K562 (cell line): Measurements from ENCODE around the gene WBP1. TPM values are rescaled to one million over a fixed set of nuclear protein-coding genes. Genes with fewer than 3 reads are reported as not detected.

Source experiments
- ATAC-seq: fragments of 200-7000 bp; cut with Tn5 transposase; 3 replicates; pipeline ENCODE4 v1.9.1; 2020; ENCODE audit warnings: moderate library complexity
- BruUV-seq: library from RNA; stranded (reverse); fragments of 400-500 nt; replicated peaks from 2 replicates; lab custom pipeline; 2021; lab: Mats Ljungman, UMichigan
- CTCF ChIA-PET: fragments of 300-600 bp; formaldehyde crosslinking; extraction: SDS; loops from one replicate; lab custom pipeline; 2021; ENCODE audit warnings: low intra/inter-chr PET ratio; lab: Yijun Ruan, JAX
- POLR2A ChIA-PET: fragments of 300-600, 350-650 bp; sonication (Branson Sonifier 250); formaldehyde crosslinking; extraction: SDS; loops from one replicate; lab custom pipeline; 2021; ENCODE audit warnings: antibody characterized with exemption, inconsistent platforms; lab: Yijun Ruan, JAX
- DNase-seq, 4 experiments: peaks; one replicate each; pipeline versions ENCODE4 v3.0.0 to v3.0.0-alpha.2; 2011 to 2018; ENCODE audit warnings: low spot score in 3 of 4, mixed read lengths in 3 of 4; ENCODE audit errors: extremely low read depth in 1 of 4
- FAIRE-seq: peaks from 2 replicates; lab custom pipeline; 2011; peaks lifted over from hg19 to GRCh38; lab: Jason Lieb, UNC
- H2AFZ ChIP-seq: 2 replicates; pipeline ENCODE4 v1.6.0; 2011; ENCODE audit warnings: low read depth, low read length, control low read depth, inconsistent platforms
- H3K27ac ChIP-seq: fragments of 200-600 bp; 3 replicates; pipeline ENCODE4 v1.8.0; 2011; ENCODE audit warnings: low read depth, mild to moderate bottlenecking, control low read depth, inconsistent platforms, low read length, moderate library complexity, mixed read lengths; ENCODE audit errors: extremely low read depth
- H3K27me3 ChIP-seq, 2 experiments: fragments of 300-600 bp in 1 of 2; 2 replicates in 1 of 2; 3 replicates in 1 of 2; pipeline versions ENCODE4 v1.6.0 to v1.8.0; 2011; ENCODE audit warnings: inconsistent platforms in 2 of 2, low read length in 2 of 2, mild to moderate bottlenecking in 1 of 2, mixed read lengths in 1 of 2, moderate library complexity in 1 of 2; ENCODE audit not compliant: control insufficient read depth in 2 of 2, insufficient read depth in 2 of 2
- H3K36me3 ChIP-seq: fragments of 300-600 bp; 3 replicates; pipeline ENCODE4 v1.8.0; 2011; ENCODE audit warnings: mild to moderate bottlenecking, low read length, inconsistent platforms; ENCODE audit not compliant: control insufficient read depth, insufficient read depth
- H3K4me1 ChIP-seq, 2 experiments: fragments of 200-600 bp in 1 of 2; replicated peaks in 1 of 2; 2 replicates in 1 of 2; 3 replicates in 1 of 2; pipeline versions ENCODE4 v1.5.1 to v1.8.0; 2011; ENCODE audit warnings: inconsistent platforms in 2 of 2, low read length in 2 of 2, mild to moderate bottlenecking in 1 of 2, mixed read lengths in 1 of 2, moderate library complexity in 1 of 2; ENCODE audit not compliant: control insufficient read depth in 2 of 2, insufficient read depth in 2 of 2
- H3K4me2 ChIP-seq: 2 replicates; pipeline ENCODE4 v1.6.1; 2011; ENCODE audit warnings: low read length, control low read depth, inconsistent platforms, mixed read lengths; ENCODE audit not compliant: insufficient read depth
- H3K4me3 ChIP-seq: fragments of 200-600 bp; sonication (generic), shearing (Covaris generic); 2 replicates; pipeline ENCODE4 v1.5.1; 2016; ENCODE audit warnings: control low read depth, inconsistent platforms
- H3K79me2 ChIP-seq: fragments of 200-600 bp; 3 replicates; pipeline ENCODE4 v1.8.0; 2011; ENCODE audit warnings: low read length, inconsistent platforms; ENCODE audit not compliant: control insufficient read depth, insufficient read depth
- H3K9ac ChIP-seq, 2 experiments: 2 replicates each; pipeline versions ENCODE4 v1.6.0 to v1.6.1; 2011; ENCODE audit warnings: low read depth in 2 of 2, low read length in 2 of 2, control low read depth in 1 of 2, inconsistent platforms in 1 of 2, mild to moderate bottlenecking in 1 of 2, mixed read lengths in 1 of 2; ENCODE audit not compliant: insufficient read depth in 1 of 2
- H3K9me1 ChIP-seq: one replicate; pipeline ENCODE4 v1.6.0; 2011; ENCODE audit warnings: inconsistent platforms, mild to moderate bottlenecking, low read length, moderate library complexity; ENCODE audit not compliant: control insufficient read depth, insufficient read depth
- H3K9me3 ChIP-seq: replicated peaks from 2 replicates; pipeline ENCODE4 v1.5.1; 2011; ENCODE audit warnings: low read depth, low read length, inconsistent platforms; ENCODE audit not compliant: control insufficient read depth, insufficient read depth
- H4K20me1 ChIP-seq: replicated peaks from 2 replicates; pipeline ENCODE4 v1.6.1; 2011; ENCODE audit warnings: low read length, inconsistent platforms, mixed read lengths; ENCODE audit not compliant: control insufficient read depth, insufficient read depth
- E2F6 ChIP-seq, 2 experiments: IDR thresholded peaks; 2 replicates each; pipeline ENCODE4 v1.6.1; 2011; ENCODE audit warnings: borderline replicate concordance in 1 of 2, control low read depth in 1 of 2, low read depth in 1 of 2, low read length in 1 of 2, mild to moderate bottlenecking in 1 of 2, mixed read lengths in 1 of 2, moderate library complexity in 1 of 2; ENCODE audit not compliant: insufficient read depth in 1 of 2, insufficient read length in 1 of 2, poor library complexity in 1 of 2, severe bottlenecking in 1 of 2; ENCODE audit errors: extremely low read depth in 1 of 2
- GTF2F1 ChIP-seq: IDR thresholded peaks from 2 replicates; pipeline ENCODE4 v1.6.1; 2011; ENCODE audit warnings: low read depth, low read length, improper control_type of control experiment
- MEIS2 ChIP-seq: fragments of 450-650 bp; IDR thresholded peaks from 2 replicates; pipeline ENCODE4 v1.6.1; 2014; ENCODE audit warnings: mild to moderate bottlenecking; ENCODE audit not compliant: partially characterized antibody
- NKRF ChIP-seq: fragments of 450-650 bp; IDR thresholded peaks from 2 replicates; pipeline ENCODE4 v1.6.1; 2016; ENCODE audit warnings: borderline replicate concordance
- PKNOX1 ChIP-seq: fragments of 450-650 bp; IDR thresholded peaks from 2 replicates; pipeline ENCODE4 v1.6.1; 2016
- RBM17 ChIP-seq: fragments of 200-400 bp; formaldehyde crosslinking; IDR thresholded peaks from 2 replicates; pipeline ENCODE4 v1.6.1; 2017; ENCODE audit warnings: low read depth, mild to moderate bottlenecking, low read length, borderline replicate concordance
- XRCC5 ChIP-seq: fragments of 200-400 bp; formaldehyde crosslinking; IDR thresholded peaks from 2 replicates; pipeline ENCODE4 v1.6.1; 2017; ENCODE audit warnings: low read depth, mild to moderate bottlenecking, low read length
- ZBTB1 ChIP-seq: sonication (generic); formaldehyde crosslinking; IDR thresholded peaks from 2 replicates; pipeline ENCODE4 v1.8.1; 2023; ENCODE audit warnings: missing genetic modification reagents, low read depth, mild to moderate bottlenecking, borderline replicate concordance
- WGBS: fragments of 100-300 bp; shearing (Covaris generic); methylation state at CpG from one replicate; pipeline ENCODE4 v1.1.6; 2016; ENCODE audit warnings: low coverage, mixed read lengths; ENCODE audit not compliant: insufficient coverage; ENCODE audit errors: missing lambda C conversion rate; 5-methylcytosine and 5-hydroxymethylcytosine counted together
- in situ Hi-C: fragments of 300-500 bp; cut with MboI; formaldehyde crosslinking; loops from 4 replicates; pipeline ENCODE4 v1.15.0; 2018; ENCODE audit warnings: inconsistent platforms, mixed read lengths
- intact Hi-C: fragments of 100-400 bp; cut with micrococcal nuclease; formaldehyde crosslinking; loops from 2 replicates; pipeline ENCODE4 v1.14.2; 2022
- polyA plus RNA-seq, 8 experiments: library from polyadenylated mRNA; depleted of rRNA in 4 of 8; stranded (reverse) in 5 of 8; unstranded in 3 of 8; fragments of >200 nt; fragmentation: Nextera tagmentation in 2 of 8; fragmentation: Illumina TruSeq in 1 of 8; extraction: Ambion mirVana in 2 of 8; extraction: Trizol in 1 of 8; gene quantifications; 2 replicates each; pipeline versions ENCODE4 v1.2.1 to v1.2.3, GENCODE V29; 2011 to 2014; ENCODE audit warnings: inconsistent platforms in 1 of 8, missing spikeins in 1 of 8
- total RNA-seq, 7 experiments: library from RNA; depleted of rRNA in 6 of 7; stranded (reverse); fragments of >200 nt in 6 of 7; fragmentation: Illumina TruSeq in 2 of 7; extraction: Trizol in 2 of 7; gene quantifications; 2 replicates each; pipeline versions ENCODE4 v1.2.1 to v1.2.3, GENCODE V29; 2011 to 2021; ENCODE audit warnings: low replicate concordance in 1 of 7

The WBP1 gene
- total and polyA plus RNA-seq, 9 of the 15 experiments (the other 6 are each of a cell fraction or from before 2014, with no cell fraction given), result 1.9 to 27.7 (median 14.2) TPM

- no peaks in the 10 kb centered on the region for H3K9me1 ChIP-seq
- H3K27ac ChIP-seq, result peak overlapping the region; percentile 8; the same call in 1 of the 3 replicates
- no peak overlapping the region for H2AFZ ChIP-seq
- DNase-seq, result peak; percentile 31 to 60 (median 44)
- 16% methylated on average over 17 of the region's 18 CpGs for WGBS
- BruUV-seq, result no TSS peak
- peak; percentile 19 for FAIRE-seq
- in situ Hi-C loops (no loop called here), intact Hi-C loops (loop anchor here (5.0 kb wide), 1 partner anchor 71 kb away; no protein-coding TSS in a partner anchor)
- ATAC-seq, result no peak
- H3K4me3 ChIP-seq, result peak overlapping the region; percentile 40
- peak overlapping the region in 1 of 2 experiments; percentile 94; a peak in 1 of 4 replicates for H3K9ac ChIP-seq
- H3K36me3 ChIP-seq, result peaks cover 13% of the 10 kb centered on the region; the same call in 2 of the 3 replicates
- H3K4me2 ChIP-seq, result peak overlapping the region; percentile 95
- no peaks in the 10 kb centered on the region for H3K27me3 ChIP-seq
- ChIA-PET POLR2A (interaction anchor here (0.5 to 2.4 kb wide), 9 partner anchors 8 to 303 kb away, joined by 3 to 13 read pairs (median 4); partner anchors contain the start of genes AUP1 and HTRA2), CTCF (no interaction called here)
- no peaks in the 10 kb centered on the region for H3K9me3 ChIP-seq
- H3K4me1 ChIP-seq, result peaks cover 29 to 63% of the 10 kb centered on the region in 2 experiments; a peak in 4 of 5 replicates
- no peaks in the 10 kb centered on the region for H4K20me1 ChIP-seq
- H3K79me2 ChIP-seq, result peaks cover 38% of the 10 kb centered on the region
- TF ChIP-seq E2F6 (IDR thresholded peaks at IDR 0.05; ENCODE audit: borderline replicate concordance in 1 of 2, extremely low read depth in 1 of 2, insufficient read depth in 1 of 2, insufficient read length in 1 of 2, low read depth in 1 of 2, low read length in 1 of 2, poor library complexity in 1 of 2, severe bottlenecking in 1 of 2) (no peak), XRCC5 (peak; percentile 12; the same call in 1 of the 2 replicates), PKNOX1 (0 out of 2 replicates have a peak, but pooled peaks have one; percentile 25), GTF2F1 (no peak), MEIS2 (peak; percentile 69), ZBTB1 (CRISPR knock-in tag) (no peak), NKRF (no peak), RBM17 (no peak)
Measured at GRCh38 chr2:74501335-74502071, 43.3 kb downstream of the WBP1 start.
